SK-N-MC (cell line): ENCODE data around the gene HIP1R.
"Not testable (repeated sequence)": the region's sequence is repeated elsewhere in the genome, so short reads cannot be mapped to it uniquely, and the experiment has no call there.

ENCODE experiments used
- EZH2 ChIP-seq: fragments of 200-600 bp; sonication (generic); IDR thresholded peaks from one replicate; pipeline ENCODE4 v1.6.1; 2017; ENCODE audit warnings: antibody characterized with exemption
- POLR2AphosphoS5 ChIP-seq: IDR thresholded peaks from 2 replicates; pipeline ENCODE4 v1.6.1; 2012; ENCODE audit warnings: mild to moderate bottlenecking, low read depth, low read length, borderline replicate concordance

DNA sequence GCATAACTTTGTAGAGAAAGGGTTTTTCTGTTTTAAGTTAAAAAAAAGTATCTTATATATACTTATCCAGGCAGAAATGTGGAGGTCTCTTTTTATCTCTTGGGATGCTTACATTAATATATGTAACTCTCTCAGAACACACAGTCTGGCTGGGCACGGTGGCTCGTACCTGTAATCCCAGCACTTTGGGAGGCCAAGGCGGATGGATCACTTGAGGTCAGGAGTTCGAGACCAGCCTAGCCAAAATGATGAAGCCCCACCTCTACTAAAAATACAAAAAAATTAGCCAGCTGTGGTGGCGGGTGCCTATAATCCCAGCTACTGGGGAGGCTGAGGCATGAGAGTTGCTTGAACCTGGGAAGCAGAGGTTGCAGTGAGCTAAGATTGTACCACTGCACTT is 41.0 kb downstream of the HIP1R start:
- not testable (repeated sequence) for TF ChIP-seq POLR2AphosphoS5, EZH2
